ENCODE measurements around the gene PTPN1. TPM values are rescaled to one million over a fixed set of nuclear protein-coding genes. Genes with fewer than 3 reads are reported as not detected.

The PTPN1 gene
- total and polyA plus RNA-seq, 10 of the 15 experiments (the other 5 are each of a cell fraction or from before 2014, with no cell fraction given), result 15.9 to 74.7 (median 43.9) TPM

GRCh38 chr20:50546729-50547314 is 36.6 kb downstream of the PTPN1 start (continued):
- TF ChIP-seq CUX1 (IDR thresholded peaks at IDR 0.05; ENCODE audit: insufficient replicate concordance, low read depth, low read length) (peak; percentile 93), BHLHE40 (IDR thresholded peaks at IDR 0.05; ENCODE audit: borderline replicate concordance in 1 of 2, low read depth in 2 of 2, low read length in 1 of 2) (no peak), SMAD5 (IDR thresholded peaks at IDR 0.05; ENCODE audit: low read depth) (no peak), WRNIP1 (IDR thresholded peaks at IDR 0.05; ENCODE audit: borderline replicate concordance, low read depth, low read length) (no peak), PML (IDR thresholded peaks at IDR 0.05; ENCODE audit: low read length) (no peak), ZNF384 (IDR thresholded peaks at IDR 0.05; ENCODE audit: borderline replicate concordance, low read depth, low read length) (peak; percentile 85), NFIC (IDR thresholded peaks at IDR 0.05; ENCODE audit: low read depth, low read length) (0 out of 2 replicates have a peak, but pooled peaks have one; percentile 36), NFYB (IDR thresholded peaks at IDR 0.05; ENCODE audit: insufficient read depth, low read depth, low read length) (no peak), SREBF2 (IDR thresholded peaks at IDR 0.05; ENCODE audit: low read length) (no peak), KDM1A (IDR thresholded peaks at IDR 0.05; ENCODE audit: borderline replicate concordance) (no peak), HSF1 (IDR thresholded peaks at IDR 0.05; ENCODE audit: low read depth, low read length) (no peak), EGR1 (IDR thresholded peaks at IDR 0.05; ENCODE audit: borderline replicate concordance in 1 of 2, low read depth in 2 of 2, low read length in 2 of 2) (no peak), PRDM15 (CRISPR knock-in tag; IDR thresholded peaks at IDR 0.05) (no peak), TARDBP (IDR thresholded peaks at IDR 0.05; ENCODE audit: borderline replicate concordance) (no peak), RAD21 (IDR thresholded peaks at IDR 0.05; ENCODE audit: insufficient read depth, low read depth, low read length) (no peak), MTA3 (IDR thresholded peaks at IDR 0.05; ENCODE audit: borderline replicate concordance, low read length) (no peak)

Data from GM12878 (cell line).